Right lobe of liver (tissue), 4 donors: Measurements from ENCODE around the gene MACF1.

ENCODE experiments used
- POLR2A ChIP-seq: fragments of 450-650 bp; IDR thresholded peaks from one replicate; pipeline ENCODE4 v1.6.1; 2017; ENCODE audit warnings: antibody characterized with exemption, mild to moderate bottlenecking
- TF ChIP-seq, protein P1 (sequence below), 4 donors: fragments of 200-600 bp in 3 of 4; fragments of 450-650 bp in 1 of 4; IDR thresholded peaks; one replicate each; pipeline versions ENCODE4 v1.5.1 to v1.8.0; 2016 to 2022; ENCODE audit warnings: antibody characterized with exemption in 4 of 4, mild to moderate bottlenecking in 2 of 4
- donor health status: DM: no; HTN: no; CAD: no.
- donor health status: DM: no; HTN: no; CAD: no.
- donor health status: DM: no; HTN: yes; CAD: no.

DNA sequence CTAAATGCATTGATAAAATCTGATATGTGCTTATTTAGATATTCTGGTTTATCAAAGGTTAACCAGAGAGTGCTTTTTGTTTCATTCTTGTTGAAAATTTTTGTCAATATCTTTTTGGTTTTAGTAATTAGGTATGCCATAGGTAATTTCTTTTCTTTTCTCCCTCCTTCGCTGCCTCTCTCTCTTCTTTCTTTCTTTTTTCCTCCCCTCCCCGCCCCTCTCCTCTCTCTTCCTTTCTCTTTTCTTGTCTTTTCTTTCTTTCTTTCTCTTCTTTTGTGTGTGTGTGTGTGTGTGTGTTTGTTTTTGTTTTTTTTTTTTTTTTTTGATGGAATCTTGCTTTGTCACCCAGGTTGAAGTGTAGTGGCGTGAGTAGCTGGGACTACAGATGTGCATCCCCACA is 14.4 kb upstream of the MACF1 start:
- TF ChIP-seq, protein P1, sequence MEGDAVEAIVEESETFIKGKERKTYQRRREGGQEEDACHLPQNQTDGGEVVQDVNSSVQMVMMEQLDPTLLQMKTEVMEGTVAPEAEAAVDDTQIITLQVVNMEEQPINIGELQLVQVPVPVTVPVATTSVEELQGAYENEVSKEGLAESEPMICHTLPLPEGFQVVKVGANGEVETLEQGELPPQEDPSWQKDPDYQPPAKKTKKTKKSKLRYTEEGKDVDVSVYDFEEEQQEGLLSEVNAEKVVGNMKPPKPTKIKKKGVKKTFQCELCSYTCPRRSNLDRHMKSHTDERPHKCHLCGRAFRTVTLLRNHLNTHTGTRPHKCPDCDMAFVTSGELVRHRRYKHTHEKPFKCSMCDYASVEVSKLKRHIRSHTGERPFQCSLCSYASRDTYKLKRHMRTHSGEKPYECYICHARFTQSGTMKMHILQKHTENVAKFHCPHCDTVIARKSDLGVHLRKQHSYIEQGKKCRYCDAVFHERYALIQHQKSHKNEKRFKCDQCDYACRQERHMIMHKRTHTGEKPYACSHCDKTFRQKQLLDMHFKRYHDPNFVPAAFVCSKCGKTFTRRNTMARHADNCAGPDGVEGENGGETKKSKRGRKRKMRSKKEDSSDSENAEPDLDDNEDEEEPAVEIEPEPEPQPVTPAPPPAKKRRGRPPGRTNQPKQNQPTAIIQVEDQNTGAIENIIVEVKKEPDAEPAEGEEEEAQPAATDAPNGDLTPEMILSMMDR (IDR thresholded peaks at IDR 0.05), result no peak
- TF ChIP-seq POLR2A, result no peak
